Right kidney (tissue), 1 donor: ENCODE results near the gene LRRC74B.

Experiments
- DNase-seq: peaks from one replicate; pipeline ENCODE4 v3.0.0-alpha.2; 2016

LRRC74B gene

GRCh38 chr22:21104126-21104691 lies 58.5 kb downstream of the LRRC74B start:
- DNase-seq = no peak

- no peak for DNase-seq
Measured at GRCh38 chr22:21105294-21105693, 59.5 kb downstream of the LRRC74B start.

GRCh38 chr22:21106000-21106399 lies 60.3 kb downstream of the LRRC74B start:
- no peak for DNase-seq

- no peak for DNase-seq
Measured at GRCh38 chr22:21108379-21109115, 62.8 kb downstream of the LRRC74B start.
